WI38 (cell line): ENCODE data around the gene CRMP1.
"Not testable (repeated sequence)": the region's sequence is repeated elsewhere in the genome, so short reads cannot be mapped to it uniquely, and the experiment has no call there.

ENCODE experiments used
- H3K4me3 ChIP-seq: 2 replicates; pipeline ENCODE4 v1.5.1; 2011; ENCODE audit warnings: low read depth, mild to moderate bottlenecking, control low read depth, low read length
- CTCF ChIP-seq: IDR thresholded peaks from 2 replicates; pipeline ENCODE4 v1.5.1; 2012; ENCODE audit warnings: low read depth, mild to moderate bottlenecking, control low read depth, low read length

CRMP1 gene

GRCh38 chr4:5821665-5822358, 71.1 kb downstream of the CRMP1 start:
- TF ChIP-seq CTCF = peak; percentile 73
- H3K4me3 ChIP-seq = no peak overlapping the region

- TF ChIP-seq CTCF = no peak
- no peak overlapping the region for H3K4me3 ChIP-seq
These were observed 76.0 kb downstream of the CRMP1 start for GRCh38 chr4:5816851-5817375.

- H3K4me3 ChIP-seq = no peak overlapping the region
- TF ChIP-seq CTCF = no peak
These were observed 76.8 kb downstream of the CRMP1 start for GRCh38 chr4:5816101-5816500.

GRCh38 chr4:5815641-5816040, 77.2 kb downstream of the CRMP1 start:
- no peak overlapping the region for H3K4me3 ChIP-seq
- TF ChIP-seq CTCF = no peak

- H3K4me3 ChIP-seq = no peak overlapping the region
- no peak for TF ChIP-seq CTCF
These were observed 78.5 kb downstream of the CRMP1 start for GRCh38 chr4:5814421-5814820.

- H3K4me3 ChIP-seq = no peak overlapping the region
- no peak for TF ChIP-seq CTCF
These were observed 79.0 kb downstream of the CRMP1 start for GRCh38 chr4:5813882-5814255.

- peak; percentile 65 for TF ChIP-seq CTCF
- H3K4me3 ChIP-seq = no peak overlapping the region
These were observed 80.2 kb downstream of the CRMP1 start for GRCh38 chr4:5812506-5813229.

GRCh38 chr4:5812057-5812456, 80.8 kb downstream of the CRMP1 start:
- H3K4me3 ChIP-seq = not testable (repeated sequence)
